ENCODE data around the gene CABP1. TPM values are rescaled to one million over a fixed set of nuclear protein-coding genes. Genes with fewer than 3 reads are reported as not detected.

CABP1 gene
- total RNA-seq, 1 donor from 2014 or later: 0.30 TPM

- no peak overlapping the region for H3K27ac ChIP-seq
- peaks cover 60% of the 10 kb centered on the region for H3K4me1 ChIP-seq
- H3K27me3 ChIP-seq (ENCODE audit: low read depth): no peaks in the 10 kb centered on the region
- intact Hi-C loops (cut with DNase I): no loop called here
- H3K4me3 ChIP-seq: no peak overlapping the region
- peaks cover 22% of the 10 kb centered on the region for H3K36me3 ChIP-seq
- ATAC-seq (no peak), DNase-seq (no peak)
- no peak for TF ChIP-seq CTCF (IDR thresholded peaks at IDR 0.05)
- H3K9me3 ChIP-seq: no peaks in the 10 kb centered on the region
Measured at GRCh38 chr12:120690083-120690450, 49.6 kb downstream of the CABP1 start.

GRCh38 chr12:120690978-120691377 lies 50.6 kb downstream of the CABP1 start:
- Histone ChIP-seq H3K27me3 (ENCODE audit: low read depth) (no peaks in the 10 kb centered on the region), H3K4me1 (peaks cover 51% of the 10 kb centered on the region), H3K27ac (no peak overlapping the region), H3K36me3 (peaks cover 31% of the 10 kb centered on the region), H3K9me3 (no peaks in the 10 kb centered on the region), H3K4me3 (no peak overlapping the region)
- intact Hi-C loops (cut with DNase I): no loop called here
- no peak for ATAC-seq
- no peak for DNase-seq
- no peak for TF ChIP-seq CTCF (IDR thresholded peaks at IDR 0.05)

- H3K4me1 ChIP-seq: peaks cover 55% of the 10 kb centered on the region
- peaks cover 47% of the 10 kb centered on the region for H3K36me3 ChIP-seq
- no peaks in the 10 kb centered on the region for H3K9me3 ChIP-seq
- H3K4me3 ChIP-seq: no peak overlapping the region
- TF ChIP-seq CTCF (IDR thresholded peaks at IDR 0.05): no peak
- no peak for ATAC-seq
- no peaks in the 10 kb centered on the region for H3K27me3 ChIP-seq (ENCODE audit: low read depth)
- DNase-seq: no peak
- no peak overlapping the region for H3K27ac ChIP-seq
- intact Hi-C loops (cut with DNase I): no loop called here
Measured at GRCh38 chr12:120692524-120693033, 52.2 kb downstream of the CABP1 start.

GRCh38 chr12:120693848-120694247 lies 53.4 kb downstream of the CABP1 start:
- no peak overlapping the region for H3K27ac ChIP-seq
- H3K4me1 ChIP-seq: peaks cover 55% of the 10 kb centered on the region
- TF ChIP-seq CTCF (IDR thresholded peaks at IDR 0.05): no peak
- intact Hi-C loops (cut with DNase I): no loop called here
- no peak overlapping the region for H3K4me3 ChIP-seq
- ATAC-seq (no peak), DNase-seq (no peak)
- no peaks in the 10 kb centered on the region for H3K27me3 ChIP-seq (ENCODE audit: low read depth)
- no peaks in the 10 kb centered on the region for H3K9me3 ChIP-seq
- H3K36me3 ChIP-seq: peaks cover 60% of the 10 kb centered on the region

GRCh38 chr12:120696626-120697025 lies 56.2 kb downstream of the CABP1 start:
- intact Hi-C loops (cut with DNase I): no loop called here
- H3K4me1 ChIP-seq: peaks cover 46% of the 10 kb centered on the region
- no peak for DNase-seq

More at GRCh38 chr12:120696626-120697025, 56.2 kb downstream of the CABP1 start:
- no peak for TF ChIP-seq CTCF (IDR thresholded peaks at IDR 0.05)
- peak; percentile 48 to 84 for ATAC-seq
- no peak overlapping the region for H3K4me3 ChIP-seq
- H3K36me3 ChIP-seq: peaks cover 88% of the 10 kb centered on the region
- H3K9me3 ChIP-seq: no peaks in the 10 kb centered on the region
- H3K27me3 ChIP-seq (ENCODE audit: low read depth): no peaks in the 10 kb centered on the region
- no peak overlapping the region for H3K27ac ChIP-seq
